H1 (cell line): Measurements from ENCODE around the gene GALNT6.

Experiments
- CTCF ChIP-seq, 3 experiments: IDR thresholded peaks; 1 replicate in 2 of 3; 2 replicates in 1 of 3; pipeline versions ENCODE4 v1.5.1 to v1.6.1; 2011; ENCODE audit warnings: low read length in 3 of 3, mild to moderate bottlenecking in 3 of 3, inconsistent platforms in 2 of 3, low read depth in 1 of 3, moderate library complexity in 1 of 3; ENCODE audit not compliant: insufficient read depth in 1 of 3; ENCODE audit errors: control extremely low read depth in 1 of 3
- MAFK ChIP-seq: IDR thresholded peaks from 2 replicates; pipeline ENCODE4 v1.6.1; 2012; ENCODE audit warnings: low read depth, mild to moderate bottlenecking, improper control_type of control experiment, low read length
- POLR2AphosphoS5 ChIP-seq: IDR thresholded peaks from 2 replicates; pipeline ENCODE4 v1.6.1; 2011; ENCODE audit warnings: low read depth, low read length

GRCh38 chr12:51428256-51428655 is 37.0 kb upstream of the GALNT6 start:
- TF ChIP-seq CTCF (IDR thresholded peaks at IDR 0.05; ENCODE audit: control extremely low read depth in 1 of 3, insufficient read depth in 1 of 3, low read depth in 1 of 3, low read length in 3 of 3) (no peak), POLR2AphosphoS5 (no peak), MAFK (no peak)
